Measurements from ENCODE around the gene DCC. TPM values are rescaled to one million over a fixed set of nuclear protein-coding genes. Genes with fewer than 3 reads are reported as not detected.

DCC gene
- total and polyA plus RNA-seq, 2 of the 8 experiments (the other 6 are each of a cell fraction or from before 2014, with no cell fraction given) = 0.14 to 1.4 TPM

- no peak overlapping the region for H2BK12ac ChIP-seq (ENCODE audit: low read depth, low read length)
- H3K79me1 ChIP-seq (ENCODE audit: low read depth, low read length) = no peaks in the 10 kb centered on the region
- ChIA-PET POLR2A (ENCODE audit: partially characterized antibody) (no interaction called here), CTCF (ENCODE audit: partially characterized antibody) (interaction anchor here (1.0 kb wide), 1 partner anchor 19 kb away, joined by 3 read pairs; no protein-coding TSS in a partner anchor)
- FAIRE-seq (no peak), DNase-seq (ENCODE audit: low read depth in 1 of 2, low spot score in 2 of 2) (no peak)
- H3K4me2 ChIP-seq (ENCODE audit: insufficient read depth in 1 of 2, low read depth in 2 of 2, low read length in 2 of 2) = no peak overlapping the region
- no peak overlapping the region for H4K5ac ChIP-seq (ENCODE audit: insufficient read length, low read depth, low read length)
- no peak overlapping the region for H4K8ac ChIP-seq (ENCODE audit: extremely low read depth, insufficient read depth, low read length)
- no peak overlapping the region for H2BK120ac ChIP-seq (replicated peaks; ENCODE audit: low read depth, low read length)
- no peak overlapping the region for H3K27ac ChIP-seq (ENCODE audit: low read depth, low read length)
- 85% methylated on average over 8 of the region's 8 CpGs; no CpG with 5 or more reads in 1 of the 2 experiments for WGBS, 2 experiments (ENCODE audit: extremely low coverage in 1 of 2, insufficient coverage in 1 of 2, insufficient read length in 1 of 2, insufficient replicate concordance in 2 of 2, low coverage in 1 of 2, low lambda C conversion rate in 2 of 2, missing lambda C conversion rate in 1 of 2)
- no peak overlapping the region for H3K18ac ChIP-seq (ENCODE audit: extremely low read depth, low read length)
- H2AFZ ChIP-seq (ENCODE audit: low read length) = 0 out of 2 replicates have a peak overlapping the region, but pooled peaks have one; percentile 84
- no peaks in the 10 kb centered on the region for H3K36me3 ChIP-seq (ENCODE audit: control insufficient read depth in 2 of 4, insufficient read depth in 4 of 4, low read length in 3 of 4)
- H4K20me1 ChIP-seq (replicated peaks in 1 of 2; ENCODE audit: control insufficient read depth in 1 of 2, insufficient read depth in 2 of 2, low read length in 2 of 2) = no peaks in the 10 kb centered on the region
- H2BK15ac ChIP-seq (ENCODE audit: low read length) = no peak overlapping the region
- H3K4ac ChIP-seq (replicated peaks; ENCODE audit: insufficient read length, low read depth, low read length) = no peak overlapping the region
- no peak overlapping the region for H3K23ac ChIP-seq (ENCODE audit: insufficient read length)
- no peaks in the 10 kb centered on the region for H3K4me1 ChIP-seq (replicated peaks in 1 of 4; ENCODE audit: control insufficient read depth in 3 of 4, insufficient read depth in 4 of 4, low read length in 3 of 4)
- H3K4me3 ChIP-seq (ENCODE audit: extremely low read depth in 1 of 4, insufficient read depth in 2 of 4, low read depth in 3 of 4, low read length in 4 of 4) = no peak overlapping the region
- no peak overlapping the region for H3K56ac ChIP-seq (replicated peaks; ENCODE audit: insufficient read length, low read depth, low read length)
- H3K9ac ChIP-seq (replicated peaks in 1 of 4; ENCODE audit: extremely low read depth in 1 of 4, low read depth in 3 of 4, low read length in 3 of 4) = no peak overlapping the region
- no peaks in the 10 kb centered on the region for H3K9me3 ChIP-seq (ENCODE audit: insufficient read depth in 2 of 2, low read depth in 1 of 2, low read length in 1 of 2)
- H4K91ac ChIP-seq (replicated peaks; ENCODE audit: insufficient read length, low read length) = no peak overlapping the region
- H2AK5ac ChIP-seq (ENCODE audit: low read depth, low read length) = no peak overlapping the region
- H2BK20ac ChIP-seq (ENCODE audit: low read length) = no peak overlapping the region
- H3K14ac ChIP-seq (ENCODE audit: insufficient read length) = no peak overlapping the region
- H3K27me3 ChIP-seq (replicated peaks in 1 of 4; ENCODE audit: control insufficient read depth in 3 of 4, extremely low read depth in 1 of 4, insufficient read depth in 3 of 4, low read length in 3 of 4) = no peaks in the 10 kb centered on the region
- TF ChIP-seq RNF2 (IDR thresholded peaks at IDR 0.05; ENCODE audit: borderline replicate concordance, low read depth, low read length, missing control alignments, poor library complexity, severe bottlenecking) (no peak), SUZ12 (IDR thresholded peaks at IDR 0.05; ENCODE audit: low read length) (no peak)
- H2BK5ac ChIP-seq (ENCODE audit: low read depth, low read length) = no peak overlapping the region
- H3K23me2 ChIP-seq (ENCODE audit: low read depth, low read length) = no peaks in the 10 kb centered on the region
- no peaks in the 10 kb centered on the region for H3K79me2 ChIP-seq (ENCODE audit: control insufficient read depth in 1 of 2, insufficient read depth in 2 of 2, low read length in 2 of 2)
Observed at GRCh38 chr18:53360501-53361443, 1020.8 kb downstream of the DCC start.

Measured in H1 (cell line).